GM23248 (cell line): ENCODE results near the gene CMYA5. TPM values are rescaled to one million over a fixed set of nuclear protein-coding genes. Genes with fewer than 3 reads are reported as not detected.

ENCODE experiments used
- DNase-seq: peaks from one replicate; pipeline ENCODE4 v3.0.0-alpha.2; 2015
- H2AFZ ChIP-seq: fragments of 200-600 bp; sonication (generic); 2 replicates; pipeline ENCODE4 v1.6.1; 2016; ENCODE audit warnings: antibody characterized with exemption
- H3F3A ChIP-seq: fragments of 200-600 bp; sonication (generic); 2 replicates; pipeline ENCODE4 v1.6.1; 2016; ENCODE audit warnings: mild to moderate bottlenecking, antibody characterized with exemption, mixed run types; ENCODE audit not compliant: insufficient read depth
- H3K27ac ChIP-seq: fragments of 200-600 bp; sonication (generic); 2 replicates; pipeline ENCODE4 v1.5.1; 2016; ENCODE audit warnings: mild to moderate bottlenecking
- H3K27me3 ChIP-seq: fragments of 200-600 bp; sonication (generic); replicated peaks from 2 replicates; pipeline ENCODE4 v1.6.1; 2016; ENCODE audit warnings: mild to moderate bottlenecking; ENCODE audit not compliant: insufficient read depth
- H3K36me3 ChIP-seq: fragments of 200-600 bp; sonication (generic); 2 replicates; pipeline ENCODE4 v1.6.1; 2016; ENCODE audit warnings: low read depth, mild to moderate bottlenecking
- H3K4me1 ChIP-seq: fragments of 200-600 bp; sonication (generic); 2 replicates; pipeline ENCODE4 v1.6.1; 2016; ENCODE audit warnings: mild to moderate bottlenecking; ENCODE audit not compliant: insufficient read depth
- H3K4me2 ChIP-seq: fragments of 200-600 bp; sonication (generic); one replicate; pipeline ENCODE4 v1.6.1; 2016; ENCODE audit warnings: mild to moderate bottlenecking; ENCODE audit not compliant: unreplicated experiment
- H3K4me3 ChIP-seq: fragments of 200-600 bp; sonication (generic); 2 replicates; pipeline ENCODE4 v1.5.1; 2016; ENCODE audit warnings: mild to moderate bottlenecking
- H3K79me2 ChIP-seq: fragments of 200-600 bp; sonication (generic); 2 replicates; pipeline ENCODE4 v1.6.1; 2016; ENCODE audit warnings: mild to moderate bottlenecking; ENCODE audit not compliant: insufficient read depth
- H3K9ac ChIP-seq: fragments of 200-600 bp; sonication (generic); 2 replicates; pipeline ENCODE4 v1.6.1; 2016; ENCODE audit warnings: mild to moderate bottlenecking
- H3K9me2 ChIP-seq: fragments of 200-600 bp; sonication (generic); 2 replicates; pipeline ENCODE4 v1.6.1; 2016; ENCODE audit warnings: mixed run types, mild to moderate bottlenecking, moderate library complexity; ENCODE audit not compliant: insufficient read depth
- H3K9me3 ChIP-seq: fragments of 200-600 bp; sonication (generic); one replicate; pipeline ENCODE4 v1.6.1; 2017; ENCODE audit warnings: low read depth
- H4K20me1 ChIP-seq: fragments of 200-600 bp; sonication (generic); 2 replicates; pipeline ENCODE4 v1.6.0; 2016; ENCODE audit not compliant: insufficient read depth
- EZH2 ChIP-seq: fragments of 200-600 bp; sonication (generic); IDR thresholded peaks from 2 replicates; pipeline ENCODE4 v1.6.1; 2018; ENCODE audit warnings: antibody characterized with exemption, mild to moderate bottlenecking; ENCODE audit not compliant: insufficient read depth, poor library complexity, severe bottlenecking
- EZH2phosphoT487 ChIP-seq: fragments of 200-600 bp; sonication (generic); IDR thresholded peaks from 2 replicates; pipeline ENCODE4 v1.6.1; 2018; ENCODE audit warnings: antibody characterized with exemption, moderate library complexity, mild to moderate bottlenecking, low read depth; ENCODE audit not compliant: insufficient read depth
- WGBS, 2 experiments: methylation state at CpG; one replicate each; pipeline ENCODE4 v1.1.6; 2015 to 2017; ENCODE audit warnings: low lambda C conversion rate in 2 of 2, low coverage in 1 of 2; ENCODE audit errors: missing lambda C conversion rate in 2 of 2; 5-methylcytosine and 5-hydroxymethylcytosine counted together
- in situ Hi-C: fragments of 300-500 bp; cut with MboI; formaldehyde crosslinking; loops from 2 replicates; pipeline ENCODE4 v1.15.0; 2020
- polyA plus RNA-seq: library from polyadenylated mRNA; unstranded; fragments of >200 nt; fragmentation: Nextera tagmentation; extraction: Ambion mirVana; gene quantifications from 2 replicates; pipeline ENCODE4 v1.2.1, GENCODE V29; 2016
- total RNA-seq: library from RNA; depleted of rRNA; stranded (reverse); fragments of >200 nt; shearing (Covaris generic); gene quantifications from 2 replicates; pipeline ENCODE4 v1.2.3, GENCODE V29; 2014; rRNA removed

CMYA5 gene
- 0.97 and 1.0 TPM in 2 replicates for total RNA-seq
- 0.36 and 0.37 TPM in 2 replicates for polyA plus RNA-seq

DNA sequence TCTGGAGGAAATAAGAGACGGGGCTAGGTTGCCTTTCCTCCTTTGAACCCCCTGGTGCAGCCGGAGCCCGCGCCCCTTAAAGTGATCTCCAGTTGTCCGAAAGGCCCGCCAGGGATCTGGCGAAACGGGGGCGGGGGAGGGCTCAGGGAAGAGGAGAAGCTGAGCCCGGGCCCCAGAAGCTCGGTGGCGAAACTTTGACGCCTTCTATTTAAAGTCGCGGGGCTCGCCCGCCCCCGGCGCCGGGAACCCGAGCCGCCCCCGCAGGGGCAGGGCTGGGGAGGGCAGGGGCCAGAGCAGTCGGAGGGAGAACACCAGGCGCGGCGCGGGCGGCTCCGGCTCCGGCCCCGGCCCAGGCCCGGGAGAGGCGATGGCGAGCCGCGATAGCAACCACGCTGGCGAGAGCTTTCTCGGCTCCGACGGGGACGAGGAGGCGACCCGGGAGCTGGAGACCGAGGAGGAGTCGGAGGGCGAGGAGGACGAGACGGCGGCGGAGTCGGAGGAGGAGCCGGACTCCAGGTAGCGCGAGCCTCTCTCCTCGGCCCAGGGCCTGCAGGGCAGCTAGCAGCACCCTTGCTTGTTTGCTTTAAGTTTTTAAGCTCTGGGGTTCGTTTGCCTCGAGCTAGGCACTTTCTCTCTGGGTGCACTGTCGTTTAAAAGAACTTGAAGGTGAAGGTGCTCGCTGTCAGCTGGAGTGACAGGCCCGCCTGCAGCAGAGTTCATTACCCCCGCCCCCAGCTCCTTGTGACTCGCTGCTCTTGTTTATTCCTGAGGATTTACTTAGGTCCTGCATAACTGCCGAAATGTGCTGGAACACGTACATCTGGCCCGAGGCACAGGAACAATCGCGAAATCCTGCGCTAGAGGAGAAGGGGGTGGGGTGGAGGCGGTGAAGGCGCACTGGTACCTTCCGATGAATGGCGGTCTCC lies at the start of gene CMYA5:
CMYA5 (plus strand) TSS at position 296 of the 926 bp plus-strand sequence; CDS start at position 368, 72 bp downstream.
- in situ Hi-C loops, result loop anchor here (10.0 kb wide), 1 partner anchor 395 kb away; no protein-coding TSS in a partner anchor
- Histone ChIP-seq H2AFZ (peak within 1 kb of the TSS; percentile 82), H3K9me2 (no peaks in the 10 kb centered on the region), H3K27ac (no peak within 1 kb of the TSS), H3K27me3 (no peaks in the 10 kb centered on the region), H3K36me3 (no peaks in the 10 kb centered on the region; the same call in 1 of the 2 replicates), H4K20me1 (no peaks in the 10 kb centered on the region), H3K4me1 (peaks cover 29% of the 10 kb centered on the region), H3K9ac (peak within 1 kb of the TSS; percentile 75), H3F3A (peaks cover 10% of the 10 kb centered on the region), H3K4me3 (peak within 1 kb of the TSS; percentile 68), H3K79me2 (no peaks in the 10 kb centered on the region), H3K4me2 (peak within 1 kb of the TSS; percentile 81), H3K9me3 (no peaks in the 10 kb centered on the region)
- TF ChIP-seq EZH2phosphoT487 (no peak), EZH2 (no peak)
- DNase-seq, result peak; percentile 66
- WGBS, 2 experiments, result 4 to 5% methylated on average over 64 to 71 of the region's 74 CpGs

DNA sequence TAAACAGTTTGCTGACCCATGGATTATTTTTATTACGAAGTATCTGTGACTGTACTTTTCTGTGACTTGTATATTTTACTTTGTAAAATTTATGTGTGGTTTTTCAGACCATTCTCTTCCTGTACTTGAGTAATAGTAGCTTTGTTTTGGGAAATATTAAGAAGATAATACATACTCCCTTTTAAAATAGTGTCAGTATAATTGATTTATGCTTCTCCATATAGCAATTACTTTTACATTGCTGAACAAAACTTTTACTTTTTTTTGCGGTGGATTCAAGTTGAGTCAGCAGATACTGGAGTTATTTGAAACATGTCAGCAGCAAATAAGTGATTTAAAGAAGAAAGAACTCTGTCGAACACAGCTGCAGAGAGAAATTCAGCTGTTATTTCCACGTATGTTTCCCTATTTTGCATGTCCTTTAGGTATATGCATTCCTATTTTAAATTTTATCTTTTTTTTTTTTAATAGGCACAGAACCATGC lies 49.0 kb upstream of the CMYA5 start:
- H3K27me3 ChIP-seq, result no peaks in the 10 kb centered on the region
- 77 to 83% methylated on average over 4 of the region's 4 CpGs for WGBS, 2 experiments
- no peaks in the 10 kb centered on the region for H4K20me1 ChIP-seq

DNA sequence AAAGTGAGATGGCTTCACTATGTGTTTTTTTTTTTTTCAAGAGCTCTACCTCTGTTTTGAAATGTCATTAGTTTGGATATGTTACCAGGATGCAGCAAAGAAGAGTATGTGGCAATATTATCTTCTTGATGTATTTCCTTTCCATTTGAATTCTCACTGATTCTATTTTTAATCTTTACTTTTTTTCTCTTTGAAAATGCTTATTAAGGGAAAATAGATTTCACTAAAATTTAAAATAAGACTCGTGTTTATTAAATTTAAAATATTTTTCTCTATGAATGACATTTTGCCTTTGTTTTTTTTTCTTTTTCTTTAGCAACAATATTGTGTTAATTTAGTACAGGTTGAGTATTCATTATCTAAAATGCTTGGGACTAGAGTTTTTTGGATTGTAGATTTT lies 48.2 kb upstream of the CMYA5 start:
- no peak for DNase-seq
- 100% methylated on average over 1 of the region's 1 CpG for WGBS, 2 experiments
- Histone ChIP-seq H3K79me2 (peaks cover 63% of the 10 kb centered on the region), H3K9me2 (no peaks in the 10 kb centered on the region), H3K9me3 (no peaks in the 10 kb centered on the region), H4K20me1 (no peaks in the 10 kb centered on the region), H3K27ac (no peak overlapping the region), H3F3A (no peaks in the 10 kb centered on the region), H3K27me3 (no peaks in the 10 kb centered on the region), H3K4me1 (peaks cover 10% of the 10 kb centered on the region; the same call in 1 of the 2 replicates), H3K4me3 (no peak overlapping the region), H3K36me3 (peaks cover 13% of the 10 kb centered on the region), H3K4me2 (no peak overlapping the region), H3K9ac (no peak overlapping the region), H2AFZ (no peak overlapping the region)
- in situ Hi-C loops, result no loop called here
- TF ChIP-seq EZH2 (no peak), EZH2phosphoT487 (no peak)

More for the DNA sequence above, 49.0 kb upstream of the CMYA5 start:
- no peaks in the 10 kb centered on the region for H3K9me3 ChIP-seq
- no peaks in the 10 kb centered on the region for H3F3A ChIP-seq
- peaks cover 9% of the 10 kb centered on the region for H3K36me3 ChIP-seq
- peaks cover 66% of the 10 kb centered on the region for H3K79me2 ChIP-seq
- no peak overlapping the region for H3K9ac ChIP-seq
- in situ Hi-C loops, result no loop called here
- DNase-seq, result peak; percentile 2
- H3K4me1 ChIP-seq, result peaks cover 10% of the 10 kb centered on the region; the same call in 1 of the 2 replicates
- no peak for TF ChIP-seq EZH2phosphoT487
- H3K4me3 ChIP-seq, result no peak overlapping the region
- H3K9me2 ChIP-seq, result no peaks in the 10 kb centered on the region
- H3K27ac ChIP-seq, result no peak overlapping the region
- no peak overlapping the region for H3K4me2 ChIP-seq
- no peak overlapping the region for H2AFZ ChIP-seq

DNA sequence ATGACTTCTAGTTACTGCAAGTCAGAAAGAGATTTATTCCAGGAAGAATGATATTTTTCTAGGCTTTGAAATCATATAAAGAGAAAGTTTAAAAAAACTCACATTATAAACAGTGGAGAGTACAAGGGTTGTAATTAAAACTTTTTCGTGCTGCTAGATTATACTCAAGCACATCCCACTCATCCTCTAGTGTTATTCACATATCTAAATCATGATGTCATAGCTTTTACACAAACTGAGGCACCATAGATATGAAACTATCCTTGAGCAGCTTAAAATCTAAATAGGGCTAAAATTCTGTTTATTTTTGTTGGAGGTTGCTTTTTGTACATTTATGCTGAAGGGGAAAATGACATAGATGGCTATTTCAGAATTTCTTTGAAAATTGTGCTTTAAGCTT lies 47.4 kb upstream of the CMYA5 start:
- Histone ChIP-seq H3K4me3 (no peak overlapping the region), H3K79me2 (peaks cover 55% of the 10 kb centered on the region), H3K4me1 (peaks cover 10% of the 10 kb centered on the region; the same call in 1 of the 2 replicates), H4K20me1 (no peaks in the 10 kb centered on the region), H3K9me2 (no peaks in the 10 kb centered on the region), H3K9ac (no peak overlapping the region), H3K27me3 (no peaks in the 10 kb centered on the region), H3K4me2 (peak overlapping the region; percentile 3), H3K27ac (no peak overlapping the region), H3K9me3 (no peaks in the 10 kb centered on the region), H3F3A (no peaks in the 10 kb centered on the region), H3K36me3 (peaks cover 19% of the 10 kb centered on the region), H2AFZ (no peak overlapping the region)
- peak; percentile 44 for DNase-seq
- WGBS, 2 experiments, result 56 to 71% methylated on average over 1 of the region's 1 CpG
- in situ Hi-C loops, result no loop called here
- no peak for TF ChIP-seq EZH2phosphoT487
- no peak for TF ChIP-seq EZH2
